A549 treated with Hydrocortisone at 1 μM for 4 hours (cell line): ENCODE measurements around the gene POSTN. TPM values are rescaled to one million over a fixed set of nuclear protein-coding genes. Genes with fewer than 3 reads are reported as not detected.

ENCODE experiments used
- total RNA-seq: library from RNA; stranded (reverse); fragments of 200-300 nt; extraction: Qiagen RNA extraction; gene quantifications from 5 replicates; pipeline ENCODE4 v1.2.3, GENCODE V29; 2022

Gene POSTN, protein sequence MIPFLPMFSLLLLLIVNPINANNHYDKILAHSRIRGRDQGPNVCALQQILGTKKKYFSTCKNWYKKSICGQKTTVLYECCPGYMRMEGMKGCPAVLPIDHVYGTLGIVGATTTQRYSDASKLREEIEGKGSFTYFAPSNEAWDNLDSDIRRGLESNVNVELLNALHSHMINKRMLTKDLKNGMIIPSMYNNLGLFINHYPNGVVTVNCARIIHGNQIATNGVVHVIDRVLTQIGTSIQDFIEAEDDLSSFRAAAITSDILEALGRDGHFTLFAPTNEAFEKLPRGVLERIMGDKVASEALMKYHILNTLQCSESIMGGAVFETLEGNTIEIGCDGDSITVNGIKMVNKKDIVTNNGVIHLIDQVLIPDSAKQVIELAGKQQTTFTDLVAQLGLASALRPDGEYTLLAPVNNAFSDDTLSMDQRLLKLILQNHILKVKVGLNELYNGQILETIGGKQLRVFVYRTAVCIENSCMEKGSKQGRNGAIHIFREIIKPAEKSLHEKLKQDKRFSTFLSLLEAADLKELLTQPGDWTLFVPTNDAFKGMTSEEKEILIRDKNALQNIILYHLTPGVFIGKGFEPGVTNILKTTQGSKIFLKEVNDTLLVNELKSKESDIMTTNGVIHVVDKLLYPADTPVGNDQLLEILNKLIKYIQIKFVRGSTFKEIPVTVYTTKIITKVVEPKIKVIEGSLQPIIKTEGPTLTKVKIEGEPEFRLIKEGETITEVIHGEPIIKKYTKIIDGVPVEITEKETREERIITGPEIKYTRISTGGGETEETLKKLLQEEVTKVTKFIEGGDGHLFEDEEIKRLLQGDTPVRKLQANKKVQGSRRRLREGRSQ
- 0.06 to 0.10 TPM (median 0.08 TPM) in 4 of 5 replicates, not detected in the other for total RNA-seq

GRCh38 chr13:37598597-37598996 is at the start of gene POSTN:
TSS of gene POSTN (minus strand) at chr13:37598768. CDS start at chr13:37598726, 42 bp downstream.

